Body of pancreas (tissue), 4 donors: Measurements from ENCODE around the gene CPT1A. TPM values are rescaled to one million over a fixed set of nuclear protein-coding genes. Genes with fewer than 3 reads are reported as not detected.

ENCODE experiments used
- ATAC-seq: fragments of 150-250 bp; one replicate; pipeline ENCODE4 v1.9.1; 2016
- DNase-seq, 4 donors: peaks; one replicate each; pipeline ENCODE4 v3.0.0-alpha.2; 2019
- H3K27ac ChIP-seq, 4 donors: fragments of 200-600 bp; sonication (generic); 1 replicate in 3 of 4; 2 replicates in 1 of 4; pipeline versions ENCODE4 v1.5.1 to v1.6.1; 2016 to 2019; ENCODE audit warnings: mild to moderate bottlenecking in 1 of 4, mixed read lengths in 1 of 4, moderate library complexity in 1 of 4
- H3K27me3 ChIP-seq, 2 donors: fragments of 200-600 bp; sonication (generic); one replicate each; pipeline ENCODE4 v1.6.0; 2016; ENCODE audit warnings: mild to moderate bottlenecking in 1 of 2
- H3K36me3 ChIP-seq, 2 donors: fragments of 200-600 bp; sonication (generic); replicated peaks in 1 of 2; 2 replicates each; pipeline ENCODE4 v1.5.1; 2016; ENCODE audit warnings: low read depth in 2 of 2; ENCODE audit not compliant: insufficient read depth in 1 of 2
- H3K4me1 ChIP-seq: fragments of 200-600 bp; sonication (generic); one replicate; pipeline ENCODE4 v1.6.0; 2016
- H3K4me3 ChIP-seq, 2 donors: fragments of 200-600 bp; sonication (generic); 1 replicate in 1 of 2; 2 replicates in 1 of 2; pipeline ENCODE4 v1.5.1; 2016 to 2019
- H3K9me3 ChIP-seq, 3 donors: fragments of 200-600 bp; sonication (generic); 1 replicate in 2 of 3; 2 replicates in 1 of 3; pipeline ENCODE4 v1.5.1; 2016
- CTCF ChIP-seq, 7 experiments: fragments of 450-650 bp in 4 of 7; fragments of 200-600 bp in 3 of 7; sonication (generic) in 3 of 7; IDR thresholded peaks; one replicate each; pipeline ENCODE4 v1.5.1; 2016 to 2019; ENCODE audit warnings: antibody characterized with exemption in 7 of 7
- POLR2A ChIP-seq, 3 donors: fragments of 450-650 bp; IDR thresholded peaks; one replicate each; pipeline ENCODE4 v1.6.1; 2016; ENCODE audit warnings: antibody characterized with exemption in 3 of 3, mild to moderate bottlenecking in 2 of 3
- WGBS, 2 donors: methylation state at CpG; one replicate each; pipeline ENCODE4 v1.1.5; 2017; 5-methylcytosine and 5-hydroxymethylcytosine counted together
- intact Hi-C: fragments of 100-400 bp; cut with DNase I; formaldehyde crosslinking; loops from one replicate; pipeline ENCODE4 v1.15.1; 2023
- total RNA-seq, 2 donors: library from RNA; depleted of rRNA; stranded (reverse); fragments of >200 nt; gene quantifications; one replicate each; pipeline ENCODE4 v1.1.0, GENCODE V29; 2016

Gene CPT1A
- total RNA-seq, 2 donors from 2014 or later = 35.6 to 40.7 TPM

GRCh38 chr11:68751004-68751325 lies 90.8 kb downstream of the CPT1A start:
- intact Hi-C loops = no loop called here
- H3K36me3 ChIP-seq = no peaks in the 10 kb centered on the region
- H3K27ac ChIP-seq = peak overlapping the region in 2 of 4 donors; percentile 56 to 68
- peaks cover 7% of the 10 kb centered on the region for H3K4me1 ChIP-seq
- ATAC-seq (peak; percentile 1), DNase-seq (peak in 1 of 4 donors; percentile 5)
- H3K27me3 ChIP-seq = no peaks in the 10 kb centered on the region
- peak overlapping the region in 1 of 2 donors; percentile 32 for H3K4me3 ChIP-seq
- 10% methylated on average over 2 of the region's 22 CpGs; no CpG with 5 or more reads in 1 of the 2 donors for WGBS, 2 donors
- TF ChIP-seq CTCF (IDR thresholded peaks at IDR 0.05) = no peak
- no peak for TF ChIP-seq POLR2A (IDR thresholded peaks at IDR 0.05)
- H3K9me3 ChIP-seq = no peaks in the 10 kb centered on the region

GRCh38 chr11:68750195-68751003 lies 91.3 kb downstream of the CPT1A start:
- Histone ChIP-seq H3K27me3 (no peaks in the 10 kb centered on the region), H3K4me1 (peaks cover 7% of the 10 kb centered on the region), H3K27ac (peak overlapping the region in 1 of 4 donors; percentile 68), H3K9me3 (no peaks in the 10 kb centered on the region), H3K36me3 (no peaks in the 10 kb centered on the region), H3K4me3 (no peak overlapping the region)
- 70 to 75% methylated on average over 17 to 40 of the region's 76 CpGs for WGBS, 2 donors
- TF ChIP-seq CTCF (IDR thresholded peaks at IDR 0.05) = no peak
- TF ChIP-seq POLR2A (IDR thresholded peaks at IDR 0.05) = no peak
- DNase-seq (peak in 2 of 4 donors; percentile 2 to 18), ATAC-seq (no peak)
- intact Hi-C loops = no loop called here

- no peak for TF ChIP-seq POLR2A (IDR thresholded peaks at IDR 0.05)
- no peak for TF ChIP-seq CTCF (IDR thresholded peaks at IDR 0.05)
- no peak for DNase-seq
- H3K27me3 ChIP-seq = no peaks in the 10 kb centered on the region
- no peaks in the 10 kb centered on the region for H3K9me3 ChIP-seq
- H3K27ac ChIP-seq = no peak overlapping the region
- WGBS, 2 donors = 82 to 83% methylated on average over 20 of the region's 20 CpGs
- no peaks in the 10 kb centered on the region for H3K36me3 ChIP-seq
- ATAC-seq = no peak
- peaks cover 7% of the 10 kb centered on the region for H3K4me1 ChIP-seq
- intact Hi-C loops = no loop called here
- no peak overlapping the region for H3K4me3 ChIP-seq
Measured at GRCh38 chr11:68749229-68750123, 92.2 kb downstream of the CPT1A start.

GRCh38 chr11:68748061-68748460 lies 93.7 kb downstream of the CPT1A start:
- WGBS, 2 donors = 63 to 75% methylated on average over 2 of the region's 2 CpGs
- no peak for TF ChIP-seq POLR2A (IDR thresholded peaks at IDR 0.05)
- no peak for TF ChIP-seq CTCF (IDR thresholded peaks at IDR 0.05)
- ATAC-seq = no peak
- H3K27ac ChIP-seq = no peak overlapping the region
- intact Hi-C loops = no loop called here
- no peak for DNase-seq
- H3K4me1 ChIP-seq = peaks cover 7% of the 10 kb centered on the region
- H3K27me3 ChIP-seq = no peaks in the 10 kb centered on the region
- H3K9me3 ChIP-seq = no peaks in the 10 kb centered on the region
- no peaks in the 10 kb centered on the region for H3K36me3 ChIP-seq
- H3K4me3 ChIP-seq = no peak overlapping the region
